IMR-90 (cell line): Measurements from ENCODE around the gene ZP3. TPM values are rescaled to one million over a fixed set of nuclear protein-coding genes. Genes with fewer than 3 reads are reported as not detected.

Experiments used
- ATAC-seq: fragments of 200-7000 bp; cut with Tn5 transposase; 2 replicates; pipeline ENCODE4 v1.9.1; 2020; ENCODE audit warnings: low read depth, mild to moderate bottlenecking, moderate library complexity
- BruUV-seq: library from RNA; stranded (reverse); fragments of 400-500 nt; replicated peaks from 2 replicates; lab custom pipeline; 2021; lab: Mats Ljungman, UMichigan
- CTCF ChIA-PET: fragments of 300-600 bp; formaldehyde crosslinking; extraction: SDS; loops from one replicate; lab custom pipeline; 2021; ENCODE audit warnings: antibody characterized with exemption; lab: Yijun Ruan, JAX
- POLR2A ChIA-PET: fragments of 300-600 bp; sonication (Branson Sonifier 250); formaldehyde crosslinking; loops from one replicate; lab custom pipeline; 2022; ENCODE audit warnings: antibody characterized with exemption; ENCODE audit not compliant: unreplicated experiment; lab: Charles Lee
- DNase-seq: peaks from one replicate; pipeline ENCODE4 v3.0.0; 2013
- H2AFZ ChIP-seq: replicated peaks from 2 replicates; pipeline ENCODE3; 2013; ENCODE audit warnings: low read length, mild to moderate bottlenecking; ENCODE audit not compliant: poor library complexity
- H2AK5ac ChIP-seq: 2 replicates; pipeline ENCODE4 v1.6.1; 2013; ENCODE audit warnings: low read depth, low read length, inconsistent platforms
- H2AK9ac ChIP-seq: replicated peaks from 2 replicates; pipeline ENCODE3; 2013; ENCODE audit warnings: mild to moderate bottlenecking, low read depth, low read length, moderate library complexity; ENCODE audit not compliant: poor library complexity
- H2BK120ac ChIP-seq: 2 replicates; pipeline ENCODE4 v1.6.1; 2013; ENCODE audit warnings: low read depth, low read length, inconsistent platforms
- H2BK15ac ChIP-seq: 3 replicates; pipeline ENCODE4 v1.6.1; 2013; ENCODE audit warnings: low read depth, low read length, inconsistent platforms
- H2BK20ac ChIP-seq: 2 replicates; pipeline ENCODE4 v1.6.1; 2013; ENCODE audit warnings: low read depth, mild to moderate bottlenecking, inconsistent platforms, low read length, moderate library complexity
- H2BK5ac ChIP-seq: 2 replicates; pipeline ENCODE4 v1.6.1; 2013; ENCODE audit warnings: mild to moderate bottlenecking, low read depth, low read length, inconsistent platforms; ENCODE audit not compliant: poor library complexity, severe bottlenecking
- H3K14ac ChIP-seq: replicated peaks from 2 replicates; pipeline ENCODE4 v1.6.1; 2013; ENCODE audit warnings: low read depth, low read length, inconsistent platforms
- H3K18ac ChIP-seq: 2 replicates; pipeline ENCODE4 v1.6.1; 2013; ENCODE audit warnings: low read depth, low read length, control low read depth
- H3K23ac ChIP-seq: 2 replicates; pipeline ENCODE4 v1.6.1; 2013; ENCODE audit warnings: low read depth, low read length, inconsistent platforms
- H3K27ac ChIP-seq: 2 replicates; pipeline ENCODE4 v1.5.1; 2013; ENCODE audit warnings: mild to moderate bottlenecking, control low read depth, low read length; ENCODE audit not compliant: insufficient read depth
- H3K27me3 ChIP-seq: 2 replicates; pipeline ENCODE4 v1.6.1; 2013; ENCODE audit warnings: low read length; ENCODE audit not compliant: control insufficient read depth, insufficient read depth
- H3K36me3 ChIP-seq: 2 replicates; pipeline ENCODE4 v1.6.1; 2013; ENCODE audit warnings: low read length, mixed read lengths; ENCODE audit not compliant: control insufficient read depth, insufficient read depth
- H3K4ac ChIP-seq: 2 replicates; pipeline ENCODE4 v1.6.1; 2013; ENCODE audit warnings: low read depth, low read length, inconsistent platforms
- H3K4me1 ChIP-seq: 2 replicates; pipeline ENCODE4 v1.6.1; 2013; ENCODE audit warnings: low read length, mixed read lengths; ENCODE audit not compliant: control insufficient read depth, insufficient read depth
- H3K4me2 ChIP-seq: 2 replicates; pipeline ENCODE4 v1.6.1; 2013; ENCODE audit warnings: low read depth, mild to moderate bottlenecking, control low read depth, low read length, moderate library complexity
- H3K4me3 ChIP-seq: 2 replicates; pipeline ENCODE4 v1.5.1; 2013; ENCODE audit warnings: low read depth, mild to moderate bottlenecking, control low read depth, low read length, moderate library complexity; ENCODE audit not compliant: insufficient read depth
- H3K56ac ChIP-seq: 2 replicates; pipeline ENCODE4 v1.6.1; 2013; ENCODE audit warnings: low read length, inconsistent platforms; ENCODE audit not compliant: insufficient read depth; ENCODE audit errors: extremely low read depth
- H3K79me1 ChIP-seq, 2 experiments: 2 replicates each; pipeline ENCODE4 v1.6.1; 2013; ENCODE audit warnings: low read length in 2 of 2, inconsistent platforms in 1 of 2, low read depth in 1 of 2
- H3K9ac ChIP-seq: 2 replicates; pipeline ENCODE4 v1.6.1; 2013; ENCODE audit warnings: low read depth, low read length, control low read depth
- H3K9me1 ChIP-seq: 2 replicates; pipeline ENCODE4 v1.6.1; 2013; ENCODE audit warnings: low read length, inconsistent platforms; ENCODE audit not compliant: insufficient read depth
- H3K9me3 ChIP-seq: 2 replicates; pipeline ENCODE4 v1.6.1; 2013; ENCODE audit warnings: low read length; ENCODE audit not compliant: control insufficient read depth, insufficient read depth
- H4K20me1 ChIP-seq: 2 replicates; pipeline ENCODE4 v1.6.1; 2013; ENCODE audit warnings: low read length, inconsistent platforms; ENCODE audit not compliant: insufficient read depth
- H4K5ac ChIP-seq: 2 replicates; pipeline ENCODE4 v1.6.1; 2013; ENCODE audit warnings: mild to moderate bottlenecking, low read depth, low read length, control low read depth
- H4K8ac ChIP-seq, 2 experiments: 2 replicates each; pipeline ENCODE4 v1.6.1; 2013; ENCODE audit warnings: low read depth in 2 of 2, low read length in 2 of 2, control low read depth in 1 of 2, inconsistent platforms in 1 of 2
- H4K91ac ChIP-seq: 2 replicates; pipeline ENCODE4 v1.6.1; 2013; ENCODE audit warnings: low read depth, low read length, inconsistent platforms; ENCODE audit not compliant: insufficient read depth
- CEBPB ChIP-seq: IDR thresholded peaks from 2 replicates; pipeline ENCODE4 v1.6.1; 2012; ENCODE audit warnings: low read depth, low read length, improper control_type of control experiment
- MAZ ChIP-seq: IDR thresholded peaks from 2 replicates; pipeline ENCODE4 v1.6.1; 2012; ENCODE audit warnings: low read depth, mild to moderate bottlenecking, low read length, improper control_type of control experiment, moderate library complexity, borderline replicate concordance
- MXI1 ChIP-seq: IDR thresholded peaks from 2 replicates; pipeline ENCODE4 v1.6.1; 2012; ENCODE audit warnings: low read depth, mild to moderate bottlenecking, low read length, moderate library complexity, borderline replicate concordance
- RCOR1 ChIP-seq: IDR thresholded peaks from 2 replicates; pipeline ENCODE4 v1.6.1; 2012; ENCODE audit warnings: mild to moderate bottlenecking, low read length, improper control_type of control experiment; ENCODE audit not compliant: insufficient replicate concordance
- RFX5 ChIP-seq: IDR thresholded peaks from 2 replicates; pipeline ENCODE4 v1.8.0; 2012; ENCODE audit warnings: low read depth, mild to moderate bottlenecking, low read length, moderate library complexity
- SMC3 ChIP-seq: fragments of 150-350 bp; IDR thresholded peaks from 2 replicates; pipeline ENCODE4 v1.6.1; 2016; ENCODE audit warnings: low read depth, mild to moderate bottlenecking, antibody characterized with exemption, low read length, moderate library complexity
- WGBS, 2 experiments: methylation state at CpG; one replicate each; pipeline versions ENCODE4 v1.1.5 to v1.1.7; 2013; ENCODE audit warnings: missing lambda C conversion rate in 2 of 2; ENCODE audit not compliant: insufficient read length in 1 of 2; ENCODE audit errors: extremely low coverage in 2 of 2; 5-methylcytosine and 5-hydroxymethylcytosine counted together
- dilution Hi-C: fragments of 300-500 bp; cut with HindIII; formaldehyde crosslinking; loops from one replicate; pipeline ENCODE4 v1.14.3; 2018; ENCODE audit warnings: low sequenced_read_pairs; ENCODE audit not compliant: unreplicated experiment
- in situ Hi-C: fragments of 300-500 bp; cut with MboI; formaldehyde crosslinking; loops from 3 replicates; pipeline ENCODE4 v1.14.3; 2019; ENCODE audit warnings: low sequenced_read_pairs, inconsistent platforms, mixed read lengths
- intact Hi-C: fragments of 100-400 bp; cut with micrococcal nuclease; formaldehyde crosslinking; loops from 2 replicates; pipeline ENCODE4 v1.10.0; 2022
- polyA plus RNA-seq, 3 experiments: library from polyadenylated mRNA; depleted of rRNA; stranded (reverse); fragments of >200 nt; gene quantifications; 2 replicates each; pipeline ENCODE4 v1.2.3, GENCODE V29; 2012; ENCODE audit warnings: low replicate concordance in 1 of 3
- total RNA-seq: library from RNA; depleted of rRNA; stranded (reverse); fragments of >200 nt; gene quantifications from 2 replicates; pipeline ENCODE4 v1.2.3, GENCODE V29; 2012
- TF ChIP-seq, protein P1 (sequence below): fragments of 150-350 bp; IDR thresholded peaks from 2 replicates; pipeline ENCODE4 v1.6.1; 2017; ENCODE audit warnings: mild to moderate bottlenecking, antibody characterized with exemption, low read length, low read depth

Gene ZP3
- total and polyA plus RNA-seq, 2 of the 4 experiments (the other 2 are of a cell fraction), result 0.54 to 0.67 TPM

DNA sequence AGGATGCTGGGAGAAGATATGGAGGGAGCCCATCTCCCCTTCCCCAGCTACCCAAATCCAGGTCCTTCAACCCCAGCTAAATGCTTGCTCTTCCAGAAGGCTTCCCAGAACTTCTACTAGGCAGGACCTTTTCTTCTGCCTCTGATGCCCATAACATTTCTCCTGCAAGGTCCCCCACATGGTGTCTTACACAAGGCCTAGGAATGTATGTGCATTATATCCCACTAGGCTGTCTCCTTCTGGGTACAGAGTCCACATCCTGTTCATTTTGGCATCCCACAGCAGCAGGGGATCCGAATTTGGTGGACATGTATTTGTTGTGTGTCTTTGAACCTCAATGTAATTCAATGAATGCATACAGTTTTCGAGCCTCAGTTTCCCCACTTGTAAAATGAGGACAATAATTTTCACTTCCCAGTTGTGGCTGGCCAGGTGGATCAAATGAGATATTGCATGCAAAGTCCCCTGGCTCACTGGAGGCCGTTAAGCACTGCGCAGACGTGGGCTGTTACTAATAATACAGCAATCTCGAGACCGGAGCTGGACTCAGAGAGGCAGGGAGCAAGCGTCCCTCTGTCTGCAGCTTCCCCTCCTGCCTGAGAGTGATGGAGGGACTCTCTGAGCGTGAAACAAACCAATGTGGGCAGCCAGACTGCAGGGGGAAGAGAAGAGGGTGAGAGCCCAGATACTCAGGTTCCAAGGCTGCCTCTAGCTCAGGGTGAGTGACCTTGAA lies 47.4 kb upstream of the ZP3 start:
- Histone ChIP-seq H3K56ac (no peak overlapping the region), H3K36me3 (no peaks in the 10 kb centered on the region), H3K9me1 (peaks cover 30% of the 10 kb centered on the region; the same call in 1 of the 2 replicates), H3K18ac (no peak overlapping the region), H3K9ac (no peak overlapping the region), H3K23ac (no peak overlapping the region), H3K27ac (no peak overlapping the region), H2BK5ac (peak overlapping the region; percentile 15), H3K9me3 (no peaks in the 10 kb centered on the region), H3K4ac (peak overlapping the region; percentile 36), H3K4me2 (no peak overlapping the region), H2AK9ac (peak overlapping the region; percentile 53), H3K4me1 (peaks cover 14% of the 10 kb centered on the region), H4K8ac (peak overlapping the region in 1 of 2 experiments; percentile 67; a peak in 2 of 4 replicates), H4K5ac (no peak overlapping the region), H4K91ac (0 out of 2 replicates have a peak overlapping the region, but pooled peaks have one; percentile 27), H2BK15ac (no peak overlapping the region), H2BK20ac (no peak overlapping the region), H2BK120ac (0 out of 2 replicates have a peak overlapping the region, but pooled peaks have one; percentile 35), H3K79me1 (peaks cover 0 to 7% of the 10 kb centered on the region in 2 experiments; a peak in 1 of 4 replicates), H3K14ac (peak overlapping the region; percentile 44; the same call in 1 of the 2 replicates), H3K27me3 (no peaks in the 10 kb centered on the region), H4K20me1 (no peaks in the 10 kb centered on the region), H3K4me3 (no peak overlapping the region), H2AK5ac (peak overlapping the region; percentile 20; the same call in 1 of the 2 replicates), H2AFZ (peak overlapping the region; percentile 77)
- DNase-seq (peak; percentile 36), ATAC-seq (no peak)
- CTCF ChIA-PET, result no interaction called here
- dilution Hi-C loops, result no loop called here
- TF ChIP-seq RCOR1 (no peak), MAZ (no peak), MXI1 (no peak), CEBPB (peak; percentile 15; the same call in 1 of the 2 replicates), RFX5 (no peak), SMC3 (no peak)
- TF ChIP-seq, protein P1, sequence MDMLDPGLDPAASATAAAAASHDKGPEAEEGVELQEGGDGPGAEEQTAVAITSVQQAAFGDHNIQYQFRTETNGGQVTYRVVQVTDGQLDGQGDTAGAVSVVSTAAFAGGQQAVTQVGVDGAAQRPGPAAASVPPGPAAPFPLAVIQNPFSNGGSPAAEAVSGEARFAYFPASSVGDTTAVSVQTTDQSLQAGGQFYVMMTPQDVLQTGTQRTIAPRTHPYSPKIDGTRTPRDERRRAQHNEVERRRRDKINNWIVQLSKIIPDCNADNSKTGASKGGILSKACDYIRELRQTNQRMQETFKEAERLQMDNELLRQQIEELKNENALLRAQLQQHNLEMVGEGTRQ, result no peak
- intact Hi-C loops, result no loop called here
- POLR2A ChIA-PET, result interaction anchor here (0.6 kb wide), 2 partner anchors 35 to 48 kb away, joined by 4 read pairs; partner anchors contain the start of gene ZP3
- BruUV-seq, result no TSS peak
- 85% methylated on average over 6 of the region's 9 CpGs; no CpG with 5 or more reads in 1 of the 2 experiments for WGBS, 2 experiments
- in situ Hi-C loops, result no loop called here
